GM18909 (cell line): Measurements from ENCODE around the gene GSDME.

Source experiments
- ATAC-seq: cut with Tn5 transposase; IDR thresholded peaks from one replicate; pipeline ENCODE4 v1.9.1; 2021; ENCODE audit warnings: mild to moderate bottlenecking; ENCODE audit not compliant: unreplicated experiment, poor library complexity

GSDME gene

DNA sequence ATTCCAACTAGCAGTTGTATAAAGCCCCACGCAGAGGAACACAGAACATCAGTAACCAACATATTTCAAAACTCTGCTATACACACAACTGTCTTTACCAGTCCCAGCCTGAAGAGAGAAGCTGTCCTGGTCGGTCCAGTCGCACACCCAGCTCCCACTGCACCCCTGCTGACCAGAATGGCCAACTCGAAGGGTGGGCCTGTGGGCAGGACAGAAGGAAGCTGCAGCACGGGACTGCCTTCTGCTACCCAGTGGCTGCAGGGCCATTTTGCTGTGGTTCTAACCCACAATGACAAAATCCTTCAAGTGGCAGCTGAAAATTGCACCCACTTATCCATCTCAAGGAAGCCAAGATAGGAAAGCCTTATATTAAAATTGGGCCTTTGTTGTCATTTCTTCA is 48.2 kb downstream of the GSDME start:
- no peak for ATAC-seq

GRCh38 chr7:24707988-24708615 is 49.2 kb downstream of the GSDME start:
- no peak for ATAC-seq

GRCh38 chr7:24706211-24707170 is 50.8 kb downstream of the GSDME start:
- no peak for ATAC-seq

- ATAC-seq = no peak
Observed at GRCh38 chr7:24705461-24705954, 51.8 kb downstream of the GSDME start.

DNA sequence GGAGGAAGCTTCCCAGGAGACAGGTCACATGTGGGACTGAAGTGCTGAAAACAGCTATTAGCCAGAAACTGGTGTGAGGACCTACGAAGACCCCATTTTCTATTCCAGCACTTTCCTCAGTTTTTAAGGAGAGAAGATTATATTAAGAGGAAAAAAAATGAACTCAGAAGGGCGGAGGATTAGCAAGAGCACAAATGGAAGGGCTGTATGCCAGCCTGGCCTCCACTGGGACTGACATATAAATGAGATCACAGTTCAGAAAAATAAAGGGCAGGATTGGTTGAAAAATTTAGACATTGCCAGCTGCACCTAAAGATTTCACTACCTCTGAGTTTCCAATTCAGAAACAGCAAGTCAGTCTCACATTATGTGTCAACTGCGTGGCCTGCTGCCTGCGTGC is 53.0 kb downstream of the GSDME start:
- ATAC-seq = no peak

DNA sequence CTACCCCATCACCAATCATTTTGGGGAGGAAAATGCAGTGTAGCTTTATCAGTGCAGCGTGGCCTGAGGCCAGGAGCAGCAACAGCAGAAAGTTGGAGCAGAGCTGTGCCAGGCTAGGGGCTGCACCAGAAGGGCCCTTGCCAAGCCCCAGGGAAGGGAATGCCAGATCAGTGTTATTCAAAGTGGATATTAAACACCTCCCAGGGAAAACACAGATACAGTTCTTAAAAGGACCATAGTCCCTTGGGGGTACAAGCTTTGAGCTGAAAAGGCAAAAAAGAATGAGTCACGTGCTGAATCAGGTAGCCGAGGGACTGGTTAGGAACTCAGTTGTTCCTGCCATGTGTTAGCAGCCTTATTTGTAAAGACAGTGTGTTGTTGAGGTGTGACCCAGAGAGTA is 54.0 kb downstream of the GSDME start:
- no peak for ATAC-seq

- no peak for ATAC-seq
Observed at GRCh38 chr7:24702755-24703154, 54.5 kb downstream of the GSDME start.

- no peak for ATAC-seq
Observed at GRCh38 chr7:24701261-24702235, 55.7 kb downstream of the GSDME start.

- ATAC-seq = no peak
Observed at GRCh38 chr7:24700521-24701260, 56.6 kb downstream of the GSDME start.

DNA sequence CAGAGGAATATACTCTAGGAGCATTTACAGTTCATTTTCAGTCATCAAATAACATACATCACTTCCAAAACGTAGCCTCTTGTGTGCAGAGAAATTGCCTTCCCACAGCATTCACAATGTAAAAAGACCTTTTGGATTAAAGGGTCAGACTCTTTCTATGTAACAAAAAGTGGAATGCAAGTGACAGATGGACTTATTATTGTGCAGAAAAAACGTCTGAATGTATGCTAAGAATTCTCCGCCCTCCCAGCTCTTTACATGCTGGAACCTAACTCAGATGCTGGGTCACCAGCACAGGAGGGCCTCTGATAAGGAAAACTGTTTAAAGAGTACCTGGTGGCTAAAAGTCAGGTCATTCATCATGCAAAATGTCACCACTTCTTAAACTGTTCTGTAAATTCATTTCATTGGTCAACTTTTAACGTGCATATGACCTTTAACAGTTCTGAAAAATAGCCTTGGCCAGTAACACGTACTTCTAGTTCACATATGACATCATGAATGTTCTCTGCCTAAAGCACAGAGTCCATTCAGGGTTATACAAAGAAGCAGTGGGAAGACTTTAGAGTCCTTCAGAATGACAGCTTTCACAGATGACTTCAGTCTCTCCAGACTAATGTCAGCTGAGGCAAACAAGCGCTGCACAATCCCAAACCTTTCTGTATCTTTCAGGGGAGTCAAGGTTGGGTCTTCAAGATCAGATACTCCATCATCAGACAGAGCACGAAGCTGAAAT is 58.6 kb downstream of the GSDME start:
- no peak for ATAC-seq

GRCh38 chr7:24697416-24697815 is 59.8 kb downstream of the GSDME start:
- ATAC-seq = no peak

GRCh38 chr7:24692592-24692991 is 64.7 kb downstream of the GSDME start:
- ATAC-seq = no peak

DNA sequence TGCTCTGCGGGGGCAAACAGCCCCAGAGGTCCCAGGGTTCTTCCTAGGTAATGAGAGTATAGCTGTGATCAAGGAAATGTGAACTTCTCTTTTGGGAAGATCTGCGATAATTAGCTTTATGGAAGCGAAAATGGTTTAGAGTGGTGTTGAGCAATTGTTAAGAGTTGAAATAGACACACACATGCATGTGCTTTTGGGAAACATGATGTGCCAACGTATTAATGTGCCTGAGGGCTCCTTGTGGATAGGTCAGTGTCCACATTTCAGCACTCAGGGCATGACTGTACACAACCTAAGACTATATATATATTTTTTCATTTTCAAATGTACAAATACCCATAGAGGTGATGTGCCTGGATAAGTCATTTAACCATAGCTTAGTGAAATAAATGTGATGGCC is 67.0 kb downstream of the GSDME start:
- no peak for ATAC-seq

GRCh38 chr7:24685708-24686107 is 71.6 kb downstream of the GSDME start:
- no peak for ATAC-seq

- no peak for ATAC-seq
Observed at GRCh38 chr7:24670782-24671181, 86.5 kb downstream of the GSDME start.

GRCh38 chr7:24669971-24670591 is 87.2 kb downstream of the GSDME start:
- ATAC-seq = no peak

DNA sequence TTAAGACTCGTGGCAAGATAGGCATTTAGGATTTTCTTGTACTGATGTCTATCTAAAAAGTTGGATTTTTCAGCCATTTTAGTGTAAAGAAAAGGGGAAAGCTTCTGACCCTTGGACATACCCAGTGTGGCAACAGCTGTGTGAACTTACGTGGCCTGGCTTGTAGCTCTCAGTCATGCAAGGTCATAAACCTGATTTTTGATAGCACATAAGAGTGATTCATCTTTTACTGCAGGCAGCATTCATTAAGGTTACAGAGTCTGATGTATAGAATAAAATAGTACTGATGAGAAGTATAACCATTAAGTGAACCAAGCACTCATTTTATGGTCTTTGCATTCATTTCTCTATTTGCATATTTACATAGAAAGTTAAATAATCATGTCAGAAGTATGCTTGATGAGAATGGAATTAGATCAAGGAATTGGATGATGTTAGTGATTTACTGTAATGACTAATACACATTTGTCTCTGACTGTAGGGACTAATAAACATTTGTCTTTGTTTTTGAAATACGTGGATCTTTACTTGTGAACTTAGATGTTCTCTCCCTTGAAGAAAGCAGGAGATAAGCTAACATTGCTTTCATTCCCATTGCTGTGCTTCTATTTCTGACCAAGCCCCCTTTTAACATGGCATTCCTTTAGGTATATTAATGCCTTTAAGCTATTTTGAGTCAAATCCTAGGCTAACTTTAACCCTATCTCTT is 88.2 kb downstream of the GSDME start:
- ATAC-seq = no peak
